ENCODE results near the gene MYO5A. TPM values are rescaled to one million over a fixed set of nuclear protein-coding genes. Genes with fewer than 3 reads are reported as not detected.
A peak's percentile ranks its signal among the peaks of the same experiment; 100 is the strongest.

MYO5A gene
- polyA plus RNA-seq, 3 donors = 6.9 to 33.5 (median 16.6) TPM

DNA sequence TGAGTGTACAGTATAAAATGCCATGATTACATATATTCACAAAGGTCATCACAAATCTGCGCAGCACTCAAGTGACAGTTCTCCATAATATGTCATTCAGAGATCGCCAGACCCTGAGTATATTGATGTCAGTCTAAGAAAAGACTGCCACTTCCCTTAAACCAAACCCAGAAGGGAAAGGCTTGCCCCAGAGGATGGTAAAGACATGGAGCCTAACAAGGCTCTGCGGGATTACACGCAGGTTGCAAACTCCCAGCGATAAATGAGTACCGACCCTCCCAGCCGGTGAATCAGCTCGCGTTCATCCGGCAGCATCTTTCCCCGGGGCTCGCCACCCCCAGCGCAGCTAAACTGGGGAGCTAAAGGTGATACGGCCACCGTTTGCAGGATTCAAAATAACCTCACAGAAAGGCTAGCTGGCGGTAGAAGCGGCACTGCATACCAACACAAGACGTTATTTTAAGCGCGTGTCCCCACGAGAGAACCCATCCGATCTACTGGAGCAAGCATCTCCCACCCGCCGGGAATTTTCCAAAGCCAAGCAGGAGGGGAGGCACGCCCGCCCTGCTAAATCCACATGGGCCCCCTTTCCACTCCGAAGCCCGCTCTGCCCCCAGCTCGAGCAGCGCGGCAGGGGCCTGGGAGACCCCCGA lies 643 bp downstream of the MYO5A start:
- 0% methylated on average over 29 of the region's 32 CpGs for WGBS (ENCODE audit: insufficient coverage)
- TF ChIP-seq CTCF (IDR thresholded peaks at IDR 0.05) = no peak
- no peaks in the 10 kb centered on the region for H3K9me3 ChIP-seq (replicated peaks in 1 of 2; ENCODE audit: control insufficient read depth in 1 of 2, insufficient read depth in 1 of 2, low read length in 2 of 2)
- H3K36me3 ChIP-seq (replicated peaks in 1 of 2; ENCODE audit: control insufficient read depth in 1 of 2, insufficient read depth in 2 of 2, low read length in 2 of 2) = no peaks in the 10 kb centered on the region
- peaks cover 30 to 39% of the 10 kb centered on the region in 2 donors for H3K4me1 ChIP-seq (ENCODE audit: control insufficient read depth in 1 of 2, insufficient read depth in 2 of 2, low read length in 2 of 2)
- peak overlapping the region; percentile 98 for H2AFZ ChIP-seq (ENCODE audit: insufficient read depth, low read depth, low read length, poor library complexity, severe bottlenecking)
- peak overlapping the region; percentile 62 to 86 for H3K27ac ChIP-seq (ENCODE audit: low read depth in 1 of 2, low read length in 2 of 2)
- H3K4me3 ChIP-seq (replicated peaks in 1 of 3; ENCODE audit: low read depth in 2 of 3, low read length in 3 of 3) = peak overlapping the region; percentile 63 to 91 (median 84)
- Mint-ChIP-seq H3K27ac (peak overlapping the region; percentile 81 to 92 (median 86)), H3K4me3 (peak overlapping the region; percentile 94 to 96), H3K9me3 (peaks cover 0 to 5% (median 0%) of the 10 kb centered on the region in 7 donors), H3K4me1 (peaks cover 43% of the 10 kb centered on the region), H3K27me3 (ENCODE audit: low read depth in 3 of 3) (peaks cover 14 to 18% (median 17%) of the 10 kb centered on the region in 3 donors), H3K36me3 (peaks cover 6 to 7% of the 10 kb centered on the region in 2 donors)
- H3K9ac ChIP-seq (ENCODE audit: insufficient read depth, low read length, poor library complexity, severe bottlenecking) = peak overlapping the region; percentile 84
- peaks cover 56% of the 10 kb centered on the region for H3K79me2 ChIP-seq (ENCODE audit: insufficient read depth, low read length)
- H3K27me3 ChIP-seq (ENCODE audit: control insufficient read depth in 2 of 2, insufficient read depth in 2 of 2, low read length in 2 of 2) = peaks cover 8 to 18% of the 10 kb centered on the region in 2 donors
- DNase-seq = peak; percentile 16 to 35 (median 32)
- peak overlapping the region; percentile 95 for H3K4me2 ChIP-seq (replicated peaks; ENCODE audit: extremely low read depth, low read length, poor library complexity, severe bottlenecking)
- intact Hi-C loops (cut with micrococcal nuclease) = loop anchor here in 1 of 2 donors (5.0 kb wide), 1 partner anchor 34 kb away; no protein-coding TSS in a partner anchor
- peaks cover 44% of the 10 kb centered on the region for H4K20me1 ChIP-seq (ENCODE audit: insufficient read depth, low read length)

GRCh38 chr15:52527196-52527910 lies 1.3 kb downstream of the MYO5A start:
- Histone ChIP-seq H3K4me1 (ENCODE audit: control insufficient read depth in 1 of 2, insufficient read depth in 2 of 2, low read length in 2 of 2) (peaks cover 37 to 45% of the 10 kb centered on the region in 2 donors), H3K27me3 (ENCODE audit: control insufficient read depth in 2 of 2, insufficient read depth in 2 of 2, low read length in 2 of 2) (peaks cover 8 to 18% of the 10 kb centered on the region in 2 donors), H3K4me3 (replicated peaks in 1 of 3; ENCODE audit: low read depth in 2 of 3, low read length in 3 of 3) (peak overlapping the region; percentile 63 to 91 (median 84)), H3K36me3 (replicated peaks in 1 of 2; ENCODE audit: control insufficient read depth in 1 of 2, insufficient read depth in 2 of 2, low read length in 2 of 2) (no peaks in the 10 kb centered on the region), H3K27ac (ENCODE audit: low read depth in 1 of 2, low read length in 2 of 2) (peak overlapping the region in 1 of 2 donors; percentile 86), H3K9me3 (replicated peaks in 1 of 2; ENCODE audit: control insufficient read depth in 1 of 2, insufficient read depth in 1 of 2, low read length in 2 of 2) (no peaks in the 10 kb centered on the region), H3K79me2 (ENCODE audit: insufficient read depth, low read length) (peaks cover 63% of the 10 kb centered on the region), H3K9ac (ENCODE audit: insufficient read depth, low read length, poor library complexity, severe bottlenecking) (no peak overlapping the region), H4K20me1 (ENCODE audit: insufficient read depth, low read length) (peaks cover 51% of the 10 kb centered on the region), H3K4me2 (replicated peaks; ENCODE audit: extremely low read depth, low read length, poor library complexity, severe bottlenecking) (peak overlapping the region; percentile 95), H2AFZ (ENCODE audit: insufficient read depth, low read depth, low read length, poor library complexity, severe bottlenecking) (peak overlapping the region; percentile 98)
- Mint-ChIP-seq H3K4me1 (peaks cover 49% of the 10 kb centered on the region), H3K36me3 (peaks cover 6 to 7% of the 10 kb centered on the region in 2 donors), H3K27ac (peak overlapping the region in 2 of 7 donors; percentile 81 to 92), H3K27me3 (ENCODE audit: low read depth in 3 of 3) (peaks cover 14 to 18% (median 17%) of the 10 kb centered on the region in 3 donors), H3K4me3 (peak overlapping the region; percentile 94 to 96), H3K9me3 (peaks cover 0 to 5% (median 0%) of the 10 kb centered on the region in 7 donors)
- no peak for DNase-seq
- no peak for TF ChIP-seq CTCF (IDR thresholded peaks at IDR 0.05)
- 80% methylated on average over 2 of the region's 7 CpGs for WGBS (ENCODE audit: insufficient coverage)
- intact Hi-C loops (cut with micrococcal nuclease) = loop anchor here in 1 of 2 donors (5.0 kb wide), 1 partner anchor 35 kb away; no protein-coding TSS in a partner anchor
